Hepatocyte (in vitro differentiated cells): ENCODE measurements around the gene FYN. TPM values are rescaled to one million over a fixed set of nuclear protein-coding genes. Genes with fewer than 3 reads are reported as not detected.

Experiments
- DNase-seq: peaks from one replicate; pipeline ENCODE4 v3.0.0-alpha.2; 2016; ENCODE audit warnings: low spot score
- H2AFZ ChIP-seq: fragments of 200-600 bp; sonication (generic); 2 replicates; pipeline ENCODE4 v1.6.0; 2016; ENCODE audit warnings: antibody characterized with exemption, mild to moderate bottlenecking
- H3K27ac ChIP-seq: fragments of 200-600 bp; sonication (generic); 2 replicates; pipeline ENCODE4 v1.5.1; 2016; ENCODE audit warnings: mild to moderate bottlenecking
- H3K27me3 ChIP-seq: fragments of 200-600 bp; sonication (generic); 2 replicates; pipeline ENCODE4 v1.6.1; 2016
- H3K36me3 ChIP-seq: fragments of 200-600 bp; sonication (generic); replicated peaks from 2 replicates; pipeline ENCODE4 v1.5.1; 2016; ENCODE audit warnings: low read depth; ENCODE audit not compliant: insufficient read depth
- H3K4me1 ChIP-seq: fragments of 200-600 bp; sonication (generic); 2 replicates; pipeline ENCODE4 v1.5.1; 2016; ENCODE audit warnings: mild to moderate bottlenecking, moderate library complexity; ENCODE audit not compliant: insufficient read depth
- H3K4me2 ChIP-seq: fragments of 200-600 bp; sonication (generic); 2 replicates; pipeline ENCODE4 v1.6.0; 2016
- H3K4me3 ChIP-seq: fragments of 200-600 bp; sonication (generic); 2 replicates; pipeline ENCODE4 v1.5.1; 2016; ENCODE audit warnings: mild to moderate bottlenecking
- H3K79me2 ChIP-seq: fragments of 200-600 bp; sonication (generic); 2 replicates; pipeline ENCODE4 v1.6.0; 2017; ENCODE audit warnings: mild to moderate bottlenecking
- H3K9me2 ChIP-seq: fragments of 200-600 bp; sonication (generic); replicated peaks from 2 replicates; pipeline ENCODE4 v1.6.0; 2017; ENCODE audit warnings: mild to moderate bottlenecking; ENCODE audit not compliant: insufficient read depth
- H3K9me3 ChIP-seq: fragments of 200-600 bp; sonication (generic); 2 replicates; pipeline ENCODE4 v1.5.1; 2016; ENCODE audit warnings: low read depth, mild to moderate bottlenecking
- H4K20me1 ChIP-seq: fragments of 200-600 bp; sonication (generic); 2 replicates; pipeline ENCODE4 v1.6.0; 2016; ENCODE audit warnings: mild to moderate bottlenecking; ENCODE audit not compliant: insufficient read depth, poor library complexity, severe bottlenecking
- EZH2 ChIP-seq: fragments of 200-600 bp; sonication (generic); IDR thresholded peaks from 2 replicates; pipeline ENCODE4 v1.6.1; 2016; ENCODE audit warnings: antibody characterized with exemption, mild to moderate bottlenecking, borderline replicate concordance
- EZH2phosphoT487 ChIP-seq: fragments of 200-600 bp; sonication (generic); IDR thresholded peaks from one replicate; pipeline ENCODE4 v1.6.1; 2018; ENCODE audit warnings: antibody characterized with exemption, mild to moderate bottlenecking, low read depth, moderate library complexity; ENCODE audit not compliant: unreplicated experiment, severe bottlenecking
- WGBS: methylation state at CpG from one replicate; pipeline ENCODE4 v1.1.6; 2016; ENCODE audit warnings: low lambda C conversion rate; ENCODE audit errors: missing lambda C conversion rate; 5-methylcytosine and 5-hydroxymethylcytosine counted together
- polyA plus RNA-seq: library from polyadenylated mRNA; unstranded; fragments of >200 nt; fragmentation: Nextera tagmentation; extraction: Ambion mirVana; gene quantifications from 2 replicates; pipeline ENCODE4 v1.2.1, GENCODE V29; 2016
- total RNA-seq: library from RNA; depleted of rRNA; stranded (reverse); fragments of >200 nt; gene quantifications from 2 replicates; pipeline ENCODE4 v1.2.3, GENCODE V29; 2014
- TF ChIP-seq, protein P1 (sequence below): fragments of 200-600 bp; sonication (generic); IDR thresholded peaks from 2 replicates; pipeline ENCODE4 v1.5.1; 2016; ENCODE audit warnings: antibody characterized with exemption, mild to moderate bottlenecking; ENCODE audit not compliant: poor library complexity

The FYN gene
- total and polyA plus RNA-seq, 2 experiments from 2014 or later: 40.0 to 70.1 TPM

DNA sequence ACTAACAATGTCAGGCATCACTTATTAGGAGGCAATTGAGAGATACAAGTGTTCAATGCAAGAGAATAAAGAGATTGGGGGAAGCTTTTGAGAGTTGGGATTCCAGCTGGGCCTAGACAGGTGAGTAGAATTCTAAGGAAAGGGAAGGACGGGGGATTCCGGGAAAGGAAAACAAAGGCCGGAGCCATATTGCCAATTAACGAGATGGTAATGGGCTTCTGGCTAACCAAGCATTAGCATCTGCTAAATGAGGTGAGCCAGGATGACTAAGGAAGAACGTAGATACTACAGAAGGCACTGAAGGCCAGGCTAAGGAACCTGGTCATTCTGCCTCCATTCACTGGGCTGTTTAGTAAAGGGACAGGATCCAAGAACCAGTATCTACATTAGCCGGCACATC lies 10.5 kb downstream of the FYN start:
- 92% methylated on average over 6 of the region's 6 CpGs for WGBS
- Histone ChIP-seq H3K27me3 (no peaks in the 10 kb centered on the region), H3K4me3 (no peak overlapping the region), H3K36me3 (no peaks in the 10 kb centered on the region), H3K9me3 (no peaks in the 10 kb centered on the region), H3K27ac (no peak overlapping the region), H3K79me2 (peaks cover 94% of the 10 kb centered on the region), H3K9me2 (no peaks in the 10 kb centered on the region), H3K4me1 (peaks cover 4% of the 10 kb centered on the region), H3K4me2 (no peak overlapping the region), H4K20me1 (peaks cover 12% of the 10 kb centered on the region), H2AFZ (no peak overlapping the region)
- no peak for DNase-seq
- TF ChIP-seq EZH2phosphoT487 (no peak), EZH2 (no peak)
- TF ChIP-seq, protein P1, sequence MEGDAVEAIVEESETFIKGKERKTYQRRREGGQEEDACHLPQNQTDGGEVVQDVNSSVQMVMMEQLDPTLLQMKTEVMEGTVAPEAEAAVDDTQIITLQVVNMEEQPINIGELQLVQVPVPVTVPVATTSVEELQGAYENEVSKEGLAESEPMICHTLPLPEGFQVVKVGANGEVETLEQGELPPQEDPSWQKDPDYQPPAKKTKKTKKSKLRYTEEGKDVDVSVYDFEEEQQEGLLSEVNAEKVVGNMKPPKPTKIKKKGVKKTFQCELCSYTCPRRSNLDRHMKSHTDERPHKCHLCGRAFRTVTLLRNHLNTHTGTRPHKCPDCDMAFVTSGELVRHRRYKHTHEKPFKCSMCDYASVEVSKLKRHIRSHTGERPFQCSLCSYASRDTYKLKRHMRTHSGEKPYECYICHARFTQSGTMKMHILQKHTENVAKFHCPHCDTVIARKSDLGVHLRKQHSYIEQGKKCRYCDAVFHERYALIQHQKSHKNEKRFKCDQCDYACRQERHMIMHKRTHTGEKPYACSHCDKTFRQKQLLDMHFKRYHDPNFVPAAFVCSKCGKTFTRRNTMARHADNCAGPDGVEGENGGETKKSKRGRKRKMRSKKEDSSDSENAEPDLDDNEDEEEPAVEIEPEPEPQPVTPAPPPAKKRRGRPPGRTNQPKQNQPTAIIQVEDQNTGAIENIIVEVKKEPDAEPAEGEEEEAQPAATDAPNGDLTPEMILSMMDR: no peak

- H3K4me1 ChIP-seq: peaks cover 4% of the 10 kb centered on the region
- 98% methylated on average over 5 of the region's 5 CpGs for WGBS
- TF ChIP-seq EZH2phosphoT487 (no peak), EZH2 (no peak)
- TF ChIP-seq, protein P1: no peak
- no peaks in the 10 kb centered on the region for H3K9me2 ChIP-seq
- H4K20me1 ChIP-seq: peaks cover 12% of the 10 kb centered on the region
- H3K9me3 ChIP-seq: no peaks in the 10 kb centered on the region
- H3K36me3 ChIP-seq: no peaks in the 10 kb centered on the region
- H3K27ac ChIP-seq: no peak overlapping the region
- no peak for DNase-seq
- H3K27me3 ChIP-seq: no peaks in the 10 kb centered on the region
- no peak overlapping the region for H3K4me3 ChIP-seq
- H3K79me2 ChIP-seq: peaks cover 92% of the 10 kb centered on the region
- no peak overlapping the region for H2AFZ ChIP-seq
- H3K4me2 ChIP-seq: no peak overlapping the region
Observed at GRCh38 chr6:111862314-111862713, 10.9 kb downstream of the FYN start.

DNA sequence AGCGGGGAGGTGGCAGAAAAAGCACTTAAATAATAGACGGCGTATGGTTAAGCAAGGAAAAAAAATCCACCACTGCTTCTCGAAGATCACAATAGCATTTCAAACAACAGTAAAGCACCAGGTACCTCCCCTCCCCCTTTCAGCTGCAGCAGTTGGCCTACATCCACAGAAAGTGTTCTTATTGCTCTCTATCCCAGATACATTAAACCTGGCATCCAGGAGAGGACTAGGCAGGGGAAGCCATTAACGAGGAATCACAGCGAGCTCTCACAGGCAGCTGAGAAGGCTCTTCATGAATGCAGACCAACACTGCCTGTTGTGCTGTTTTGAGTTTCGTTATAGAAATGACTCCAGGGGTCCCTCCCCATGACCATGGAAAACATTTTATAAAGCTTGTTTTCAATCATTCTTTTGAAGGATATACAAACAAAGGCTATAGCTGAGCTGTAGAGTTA lies 11.8 kb downstream of the FYN start:
- peaks cover 4% of the 10 kb centered on the region for H3K4me1 ChIP-seq
- no peak overlapping the region for H3K4me3 ChIP-seq
- TF ChIP-seq, protein P1: no peak
- no peak for TF ChIP-seq EZH2phosphoT487
- TF ChIP-seq EZH2: no peak
- no peak for DNase-seq
- no peak overlapping the region for H3K27ac ChIP-seq
- H3K36me3 ChIP-seq: no peaks in the 10 kb centered on the region
- H2AFZ ChIP-seq: no peak overlapping the region
- peaks cover 86% of the 10 kb centered on the region for H3K79me2 ChIP-seq
- H3K4me2 ChIP-seq: no peak overlapping the region
- no peaks in the 10 kb centered on the region for H3K27me3 ChIP-seq
- H4K20me1 ChIP-seq: peaks cover 12% of the 10 kb centered on the region
- WGBS: 77% methylated on average over 7 of the region's 7 CpGs
- no peaks in the 10 kb centered on the region for H3K9me2 ChIP-seq
- H3K9me3 ChIP-seq: no peaks in the 10 kb centered on the region

GRCh38 chr6:111858347-111858746 lies 14.9 kb downstream of the FYN start:
- Histone ChIP-seq H3K4me3 (no peak overlapping the region), H3K9me2 (no peaks in the 10 kb centered on the region), H2AFZ (no peak overlapping the region), H3K27me3 (no peaks in the 10 kb centered on the region), H3K4me2 (no peak overlapping the region), H3K9me3 (no peaks in the 10 kb centered on the region), H3K36me3 (no peaks in the 10 kb centered on the region), H4K20me1 (peaks cover 5% of the 10 kb centered on the region), H3K79me2 (peaks cover 76% of the 10 kb centered on the region), H3K27ac (no peak overlapping the region), H3K4me1 (peaks cover under 1% of the 10 kb centered on the region)
- no peak for DNase-seq
- no peak for TF ChIP-seq EZH2phosphoT487
- no peak for TF ChIP-seq EZH2
- TF ChIP-seq, protein P1: no peak
- WGBS: 78% methylated on average over 3 of the region's 3 CpGs
